ENCODE results near the gene UNC50.
"Not testable (repeated sequence)": the region's sequence is repeated elsewhere in the genome, so short reads cannot be mapped to it uniquely, and the experiment has no call there.

UNC50 gene

DNA sequence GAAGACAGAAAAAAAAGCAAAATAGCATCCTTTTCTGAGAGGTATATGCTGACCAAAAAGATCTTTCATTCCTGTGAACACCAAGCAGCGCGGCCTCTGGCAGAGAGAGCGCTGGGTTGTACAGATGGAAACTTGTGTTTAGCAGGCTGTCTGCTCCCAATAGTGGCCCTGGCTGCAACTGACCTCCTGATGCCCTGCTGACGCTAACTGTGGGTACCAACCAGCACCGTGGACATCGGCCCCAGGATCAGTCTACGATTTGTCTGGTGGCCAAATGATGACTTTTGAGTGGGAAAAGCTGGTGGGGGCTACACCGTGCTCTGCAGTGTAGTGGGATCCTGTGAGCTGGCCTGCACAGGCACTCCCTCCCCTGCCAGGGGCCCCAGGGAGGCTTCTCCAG is 15.8 kb upstream of the UNC50 start:
- Histone ChIP-seq H3K4me3 (ENCODE audit: low read depth, low read length) (no peak overlapping the region), H3K27me3 (replicated peaks) (no peaks in the 10 kb centered on the region), H3K27ac (no peak overlapping the region), H3K36me3 (replicated peaks) (no peaks in the 10 kb centered on the region)
- TF ChIP-seq, protein P1, sequence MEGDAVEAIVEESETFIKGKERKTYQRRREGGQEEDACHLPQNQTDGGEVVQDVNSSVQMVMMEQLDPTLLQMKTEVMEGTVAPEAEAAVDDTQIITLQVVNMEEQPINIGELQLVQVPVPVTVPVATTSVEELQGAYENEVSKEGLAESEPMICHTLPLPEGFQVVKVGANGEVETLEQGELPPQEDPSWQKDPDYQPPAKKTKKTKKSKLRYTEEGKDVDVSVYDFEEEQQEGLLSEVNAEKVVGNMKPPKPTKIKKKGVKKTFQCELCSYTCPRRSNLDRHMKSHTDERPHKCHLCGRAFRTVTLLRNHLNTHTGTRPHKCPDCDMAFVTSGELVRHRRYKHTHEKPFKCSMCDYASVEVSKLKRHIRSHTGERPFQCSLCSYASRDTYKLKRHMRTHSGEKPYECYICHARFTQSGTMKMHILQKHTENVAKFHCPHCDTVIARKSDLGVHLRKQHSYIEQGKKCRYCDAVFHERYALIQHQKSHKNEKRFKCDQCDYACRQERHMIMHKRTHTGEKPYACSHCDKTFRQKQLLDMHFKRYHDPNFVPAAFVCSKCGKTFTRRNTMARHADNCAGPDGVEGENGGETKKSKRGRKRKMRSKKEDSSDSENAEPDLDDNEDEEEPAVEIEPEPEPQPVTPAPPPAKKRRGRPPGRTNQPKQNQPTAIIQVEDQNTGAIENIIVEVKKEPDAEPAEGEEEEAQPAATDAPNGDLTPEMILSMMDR (IDR thresholded peaks at IDR 0.05; ENCODE audit: low read depth, low read length, missing control alignments), result no peak
- no peak for DNase-seq
- in situ Hi-C loops (cut with HindIII; ENCODE audit: low pct_ligation_motif_present, low sequenced_read_pairs), result no loop called here

- H3K4me3 ChIP-seq (ENCODE audit: low read depth, low read length); H3K36me3 ChIP-seq (replicated peaks); H3K27ac ChIP-seq; H3K27me3 ChIP-seq (replicated peaks); DNase-seq; in situ Hi-C loops (cut with HindIII; ENCODE audit: low pct_ligation_motif_present, low sequenced_read_pairs): not testable (repeated sequence)
Observed at GRCh38 chr2:98594665-98595064, 13.7 kb upstream of the UNC50 start.

DNA sequence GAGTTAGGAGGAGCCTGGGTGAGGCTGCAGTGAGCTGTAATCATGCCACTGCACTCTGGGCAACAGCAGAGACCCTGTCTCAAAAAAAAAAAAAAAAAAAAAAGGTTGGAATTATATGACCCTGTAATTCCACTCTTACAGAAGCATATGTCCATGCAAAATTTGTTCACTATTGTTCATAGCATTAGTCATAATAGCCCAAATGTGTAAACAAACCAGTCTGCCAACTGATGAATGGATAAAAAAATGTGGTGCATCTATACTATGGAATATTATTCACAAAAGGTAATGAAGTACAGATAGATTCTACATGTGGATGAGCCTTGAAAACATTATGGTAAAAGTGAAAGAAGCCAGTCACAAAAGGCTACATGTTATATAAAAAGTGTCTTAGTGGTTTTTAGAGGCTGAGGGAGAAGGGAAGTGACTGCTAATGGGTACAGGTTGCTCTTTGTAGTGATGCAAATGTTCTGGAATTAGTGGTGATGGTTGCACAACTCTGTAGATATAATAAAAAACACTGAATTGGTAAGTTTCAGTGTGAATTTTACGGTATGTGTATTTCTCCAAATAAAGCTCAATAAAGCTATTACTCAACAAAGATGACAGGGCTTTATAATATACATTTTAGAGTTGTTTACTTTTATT is 9.5 kb upstream of the UNC50 start:
- in situ Hi-C loops (cut with HindIII; ENCODE audit: low pct_ligation_motif_present, low sequenced_read_pairs), result no loop called here

DNA sequence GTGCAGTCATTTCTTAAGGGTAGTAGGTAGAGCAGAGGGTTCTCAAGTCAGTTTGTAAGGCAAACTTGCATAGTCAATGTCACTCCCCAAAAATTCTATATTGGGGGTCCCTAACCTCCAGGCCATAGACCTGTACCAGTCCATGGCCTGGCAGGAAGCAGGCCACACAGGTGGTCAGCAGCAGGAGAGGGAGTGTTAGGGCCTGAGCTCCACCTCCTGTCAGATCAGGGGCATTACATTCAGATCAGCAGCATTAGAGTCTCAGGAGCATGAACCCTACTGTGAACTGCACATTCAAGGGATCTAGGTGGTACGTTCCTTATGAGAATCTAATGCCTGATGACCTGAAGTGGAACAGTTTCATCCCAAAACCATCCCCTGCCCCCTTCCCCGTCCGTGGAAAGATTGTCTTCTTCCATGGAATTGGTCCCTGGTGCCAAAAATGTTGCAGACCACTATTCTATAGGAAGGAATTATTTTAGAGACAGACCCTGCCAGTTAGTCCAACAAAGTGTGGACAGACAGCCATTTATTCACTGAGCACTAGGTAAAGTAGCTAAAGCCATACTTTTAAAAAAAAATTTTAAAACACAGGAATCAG is 6.8 kb upstream of the UNC50 start:
- TF ChIP-seq, protein P1 (IDR thresholded peaks at IDR 0.05; ENCODE audit: low read depth, low read length, missing control alignments), result peak; percentile 85
- H3K36me3 ChIP-seq (replicated peaks), result peaks cover 14% of the 10 kb centered on the region
- H3K27me3 ChIP-seq (replicated peaks), result no peaks in the 10 kb centered on the region
- H3K27ac ChIP-seq, result no peak overlapping the region
- DNase-seq, result peak; percentile 20
- H3K4me3 ChIP-seq (ENCODE audit: low read depth, low read length), result no peak overlapping the region
- in situ Hi-C loops (cut with HindIII; ENCODE audit: low pct_ligation_motif_present, low sequenced_read_pairs), result no loop called here

More for the DNA sequence above, 9.5 kb upstream of the UNC50 start:
- H3K27me3 ChIP-seq (replicated peaks), result no peaks in the 10 kb centered on the region
- H3K4me3 ChIP-seq (ENCODE audit: low read depth, low read length), result no peak overlapping the region
- no peak for DNase-seq
- no peak overlapping the region for H3K27ac ChIP-seq
- TF ChIP-seq, protein P1 (IDR thresholded peaks at IDR 0.05; ENCODE audit: low read depth, low read length, missing control alignments), result no peak
- H3K36me3 ChIP-seq (replicated peaks), result peaks cover 14% of the 10 kb centered on the region

DNA sequence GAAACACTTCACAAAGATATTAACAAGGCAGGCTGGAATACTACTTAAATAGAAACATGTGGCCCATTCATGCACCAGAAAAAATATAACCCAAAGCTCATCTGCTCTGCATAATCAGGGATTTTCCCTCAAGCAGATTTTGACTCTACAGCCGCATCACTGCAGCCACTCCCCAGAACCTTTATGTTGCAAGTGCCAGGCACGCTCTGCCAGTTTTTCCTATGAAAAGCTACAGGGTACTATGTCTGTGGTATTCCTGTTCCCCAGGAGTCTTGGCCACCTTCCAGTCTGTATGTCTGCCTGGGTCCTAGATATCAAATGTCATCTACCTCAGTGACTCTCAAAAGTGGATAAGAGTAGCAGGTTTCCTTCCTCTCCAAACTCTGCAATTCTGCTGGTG is 3.8 kb upstream of the UNC50 start:
- no peak overlapping the region for H3K4me3 ChIP-seq (ENCODE audit: low read depth, low read length)
- in situ Hi-C loops (cut with HindIII; ENCODE audit: low pct_ligation_motif_present, low sequenced_read_pairs), result no loop called here
- peaks cover 14% of the 10 kb centered on the region for H3K36me3 ChIP-seq (replicated peaks)
- DNase-seq, result no peak
- TF ChIP-seq, protein P1 (IDR thresholded peaks at IDR 0.05; ENCODE audit: low read depth, low read length, missing control alignments), result no peak
- no peak overlapping the region for H3K27ac ChIP-seq
- H3K27me3 ChIP-seq (replicated peaks), result no peaks in the 10 kb centered on the region

DNA sequence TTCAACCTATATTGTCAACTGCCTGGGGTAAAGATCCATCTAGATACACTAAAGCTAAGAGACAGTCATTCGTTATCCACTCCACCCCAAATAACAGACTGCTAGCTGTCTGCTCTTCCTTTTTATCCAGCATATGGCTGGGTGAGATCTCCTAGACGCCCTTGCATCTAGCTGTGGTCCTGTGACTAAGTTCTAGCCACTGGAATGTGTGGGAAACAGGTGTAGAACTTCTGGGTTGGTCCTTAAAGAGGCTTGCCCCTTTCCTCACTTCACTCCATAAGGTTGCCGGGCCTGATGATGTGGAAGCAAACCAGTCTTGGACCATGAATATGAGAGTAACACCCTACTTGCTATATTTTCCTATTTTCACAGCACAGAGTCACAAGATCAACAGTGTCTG is 3.3 kb upstream of the UNC50 start:
- H3K27me3 ChIP-seq (replicated peaks), result no peaks in the 10 kb centered on the region
- peaks cover 9% of the 10 kb centered on the region for H3K36me3 ChIP-seq (replicated peaks)
- no peak overlapping the region for H3K4me3 ChIP-seq (ENCODE audit: low read depth, low read length)
- no peak for DNase-seq
- TF ChIP-seq, protein P1 (IDR thresholded peaks at IDR 0.05; ENCODE audit: low read depth, low read length, missing control alignments), result no peak
- no peak overlapping the region for H3K27ac ChIP-seq
- in situ Hi-C loops (cut with HindIII; ENCODE audit: low pct_ligation_motif_present, low sequenced_read_pairs), result no loop called here
